Fibroblast of mammary gland (primary cell): ENCODE results near the gene GPR137.
A peak's percentile ranks its signal among the peaks of the same experiment; 100 is the strongest.

ENCODE experiments used
- DNase-seq: peaks from one replicate; pipeline ENCODE4 v3.0.0-alpha.2; 2010; ENCODE audit warnings: low read depth
- H3K4me3 ChIP-seq: 2 replicates; pipeline ENCODE4 v1.5.1; 2011; ENCODE audit warnings: low read depth, mild to moderate bottlenecking, low read length, moderate library complexity; ENCODE audit not compliant: control insufficient read depth
- CTCF ChIP-seq: conservative IDR thresholded peaks from 2 replicates; pipeline ENCODE4 v1.5.1; 2011; ENCODE audit warnings: low read depth, low read length, inconsistent platforms; ENCODE audit not compliant: control insufficient read depth, insufficient read depth

Gene GPR137

GRCh38 chr11:64281957-64282770 lies 3.5 kb upstream of the GPR137 start:
- H3K4me3 ChIP-seq = no peak overlapping the region
- TF ChIP-seq CTCF = no peak

GRCh38 chr11:64283092-64283491 lies 2.6 kb upstream of the GPR137 start:
- no peak for DNase-seq
- no peak overlapping the region for H3K4me3 ChIP-seq
- TF ChIP-seq CTCF = no peak

More at GRCh38 chr11:64281957-64282770, 3.5 kb upstream of the GPR137 start:
- no peak for DNase-seq

GRCh38 chr11:64284048-64284961 lies 1.3 kb upstream of the GPR137 start, which contains the start of gene BAD:
Gene BAD, minus strand, starts transcription at chr11:64284665. Its CDS starts 297 bp downstream, at chr11:64284368.
- DNase-seq = peak; percentile 87
- no peak for TF ChIP-seq CTCF

GRCh38 chr11:64285885-64286800 lies 495 bp downstream of the GPR137 start:
- no peak for DNase-seq
- H3K4me3 ChIP-seq = peak overlapping the region; percentile 50
- TF ChIP-seq CTCF = no peak

More at GRCh38 chr11:64284048-64284961, 1.3 kb upstream of the GPR137 start, which contains the start of gene BAD:
- H3K4me3 ChIP-seq = peak within 1 kb of the TSS; percentile 71

- no peak for TF ChIP-seq CTCF
- no peak for DNase-seq
- H3K4me3 ChIP-seq = no peak overlapping the region
Measured at GRCh38 chr11:64286801-64287159, 1.1 kb downstream of the GPR137 start.

- DNase-seq = no peak
- no peak for TF ChIP-seq CTCF
- no peak overlapping the region for H3K4me3 ChIP-seq
Measured at GRCh38 chr11:64287676-64288352, 2.2 kb downstream of the GPR137 start.
